Measurements from ENCODE around the gene GBF1.
A peak's percentile ranks its signal among the peaks of the same experiment; 100 is the strongest.

Gene GBF1

DNA sequence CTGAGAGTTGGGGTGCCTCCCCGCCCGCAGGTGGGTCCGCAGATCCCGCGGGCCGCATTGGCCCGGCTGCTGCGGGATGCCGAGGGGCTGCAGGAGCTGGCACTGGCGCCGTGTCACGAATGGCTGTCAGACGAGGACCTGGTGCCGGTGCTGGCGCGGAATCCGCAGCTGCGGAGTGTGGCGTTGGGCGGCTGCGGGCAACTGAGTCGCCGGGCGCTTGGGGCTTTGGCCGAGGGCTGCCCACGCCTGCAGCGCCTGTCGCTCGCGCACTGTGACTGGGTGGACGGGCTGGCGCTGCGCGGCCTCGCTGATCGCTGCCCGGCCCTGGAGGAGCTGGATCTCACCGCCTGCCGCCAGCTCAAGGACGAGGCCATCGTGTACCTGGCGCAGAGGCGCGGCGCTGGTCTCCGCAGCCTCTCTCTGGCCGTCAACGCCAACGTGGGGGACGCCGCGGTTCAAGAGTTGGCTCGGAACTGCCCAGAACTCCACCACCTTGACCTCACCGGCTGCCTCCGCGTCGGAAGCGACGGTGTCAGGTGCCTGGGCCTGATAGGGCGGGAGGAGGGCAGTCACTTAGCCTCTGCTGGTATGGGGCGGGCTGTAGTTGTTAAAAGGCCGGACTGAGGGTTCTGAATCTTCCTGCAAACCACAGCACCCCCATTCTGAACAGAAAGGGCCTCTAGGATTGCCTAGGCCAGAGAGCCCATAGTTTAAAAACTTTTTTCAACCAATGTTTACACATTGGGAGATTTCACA, 176.6 kb downstream of the GBF1 start:
- H3K36me3 ChIP-seq (ENCODE audit: insufficient read depth, low read length) = no peaks in the 10 kb centered on the region
- peak overlapping the region; percentile 8; the same call in 1 of the 2 replicates for H3K27ac ChIP-seq (ENCODE audit: low read depth, low read length)
- peaks cover 14% of the 10 kb centered on the region for H3K4me1 ChIP-seq (ENCODE audit: control insufficient read depth, insufficient read depth, low read length, unreplicated experiment)
- peak overlapping the region; percentile 81 for H3K4me3 ChIP-seq (ENCODE audit: low read depth, low read length)
- no peaks in the 10 kb centered on the region for H3K79me2 ChIP-seq (ENCODE audit: control insufficient read depth, insufficient read depth, low read length, unreplicated experiment)
- peaks cover 19% of the 10 kb centered on the region for H3K27me3 ChIP-seq (ENCODE audit: insufficient read depth, low read length)
- H2AFZ ChIP-seq (ENCODE audit: low read length, unreplicated experiment) = peak overlapping the region; percentile 85

DNA sequence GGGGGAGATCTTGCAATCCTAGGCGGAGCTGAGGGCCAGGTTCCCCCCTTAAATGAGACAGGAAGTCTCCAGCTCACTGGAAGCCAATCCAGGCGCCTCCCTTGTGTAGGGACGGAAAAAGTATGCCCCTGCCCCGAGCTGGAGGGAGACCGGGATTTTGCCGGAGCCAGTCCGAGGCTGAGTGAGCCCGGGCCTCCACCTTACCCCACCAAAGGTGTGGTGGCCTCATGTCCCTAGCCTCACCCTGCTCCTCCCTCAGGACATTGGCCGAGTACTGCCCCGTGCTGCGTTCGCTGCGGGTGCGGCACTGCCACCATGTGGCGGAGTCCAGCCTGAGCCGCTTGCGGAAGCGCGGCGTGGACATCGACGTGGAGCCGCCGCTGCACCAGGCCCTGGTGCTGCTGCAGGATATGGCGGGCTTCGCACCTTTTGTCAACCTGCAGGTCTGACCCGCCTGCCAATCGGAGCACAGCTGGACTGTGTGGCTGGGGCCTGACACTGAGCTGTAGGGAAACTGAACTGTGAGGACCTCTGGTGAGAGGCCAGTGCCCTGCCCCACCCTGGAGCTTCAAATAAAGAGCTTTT, 177.3 kb downstream of the GBF1 start:
- Histone ChIP-seq H3K27me3 (ENCODE audit: insufficient read depth, low read length) (peaks cover 15% of the 10 kb centered on the region), H2AFZ (ENCODE audit: low read length, unreplicated experiment) (no peak overlapping the region), H3K36me3 (ENCODE audit: insufficient read depth, low read length) (no peaks in the 10 kb centered on the region), H3K79me2 (ENCODE audit: control insufficient read depth, insufficient read depth, low read length, unreplicated experiment) (no peaks in the 10 kb centered on the region), H3K27ac (ENCODE audit: low read depth, low read length) (peak overlapping the region; percentile 8; the same call in 1 of the 2 replicates), H3K4me1 (ENCODE audit: control insufficient read depth, insufficient read depth, low read length, unreplicated experiment) (peaks cover 14% of the 10 kb centered on the region), H3K4me3 (ENCODE audit: low read depth, low read length) (peak overlapping the region; percentile 81)

DNA sequence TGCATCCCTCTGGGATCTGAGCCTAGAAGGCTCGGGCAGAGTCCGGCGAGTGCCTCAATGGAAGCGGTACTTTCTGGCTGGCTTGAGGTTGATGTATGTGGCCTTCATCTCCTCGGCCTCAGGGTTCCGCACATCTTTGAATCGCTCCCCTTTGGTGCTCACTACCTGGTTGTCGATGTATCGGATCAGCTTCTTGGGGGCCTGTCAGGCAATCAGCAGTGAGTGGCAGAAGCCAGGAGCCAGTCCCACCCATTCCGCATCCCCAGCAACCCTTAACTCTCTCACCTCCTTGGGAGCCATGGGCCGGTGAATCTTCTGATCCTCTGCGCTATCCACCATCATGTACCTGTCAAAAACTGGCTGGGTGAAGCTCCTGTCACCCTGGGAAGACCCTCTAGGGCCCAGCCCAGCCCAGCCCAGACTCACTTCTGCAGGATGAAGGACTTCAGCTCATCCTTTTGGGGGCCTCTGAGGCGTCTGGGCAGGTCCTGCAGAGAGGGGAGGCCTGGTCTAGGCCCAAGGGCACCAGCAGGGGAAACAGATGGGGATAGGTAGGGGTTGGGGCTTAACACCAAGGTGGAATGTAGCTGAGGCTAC, 178.1 kb downstream of the GBF1 start:
- Histone ChIP-seq H3K4me1 (ENCODE audit: control insufficient read depth, insufficient read depth, low read length, unreplicated experiment) (peaks cover 14% of the 10 kb centered on the region), H3K27me3 (ENCODE audit: insufficient read depth, low read length) (peaks cover 7% of the 10 kb centered on the region; the same call in 1 of the 2 replicates), H3K36me3 (ENCODE audit: insufficient read depth, low read length) (no peaks in the 10 kb centered on the region), H3K4me3 (ENCODE audit: low read depth, low read length) (no peak overlapping the region), H2AFZ (ENCODE audit: low read length, unreplicated experiment) (no peak overlapping the region), H3K27ac (ENCODE audit: low read depth, low read length) (no peak overlapping the region), H3K79me2 (ENCODE audit: control insufficient read depth, insufficient read depth, low read length, unreplicated experiment) (no peaks in the 10 kb centered on the region)

DNA sequence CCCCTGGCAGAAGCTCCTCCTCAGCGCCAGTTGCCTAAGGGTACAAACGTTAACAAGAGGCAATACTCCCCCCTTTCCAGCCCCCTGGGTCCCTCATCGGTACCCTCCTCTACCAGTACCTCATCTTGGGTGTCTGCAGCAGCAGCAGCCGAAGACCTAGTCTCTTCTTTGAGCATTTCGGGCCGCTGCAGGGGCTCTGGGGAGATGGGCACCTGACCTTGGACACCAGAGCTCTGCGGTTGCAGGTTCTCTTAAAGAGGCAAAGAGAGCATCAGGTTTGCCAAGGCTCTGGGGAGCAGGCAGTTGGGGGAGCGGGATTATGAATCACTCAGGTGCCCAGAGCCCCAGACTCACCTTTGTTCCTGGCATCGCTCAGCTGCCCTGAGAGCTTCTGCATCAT, 178.8 kb downstream of the GBF1 start:
- Histone ChIP-seq H3K27me3 (ENCODE audit: insufficient read depth, low read length) (peaks cover 3% of the 10 kb centered on the region; the same call in 1 of the 2 replicates), H3K79me2 (ENCODE audit: control insufficient read depth, insufficient read depth, low read length, unreplicated experiment) (no peaks in the 10 kb centered on the region), H3K36me3 (ENCODE audit: insufficient read depth, low read length) (no peaks in the 10 kb centered on the region), H3K27ac (ENCODE audit: low read depth, low read length) (no peak overlapping the region), H3K4me3 (ENCODE audit: low read depth, low read length) (no peak overlapping the region), H2AFZ (ENCODE audit: low read length, unreplicated experiment) (no peak overlapping the region), H3K4me1 (ENCODE audit: control insufficient read depth, insufficient read depth, low read length, unreplicated experiment) (peaks cover 12% of the 10 kb centered on the region)

DNA sequence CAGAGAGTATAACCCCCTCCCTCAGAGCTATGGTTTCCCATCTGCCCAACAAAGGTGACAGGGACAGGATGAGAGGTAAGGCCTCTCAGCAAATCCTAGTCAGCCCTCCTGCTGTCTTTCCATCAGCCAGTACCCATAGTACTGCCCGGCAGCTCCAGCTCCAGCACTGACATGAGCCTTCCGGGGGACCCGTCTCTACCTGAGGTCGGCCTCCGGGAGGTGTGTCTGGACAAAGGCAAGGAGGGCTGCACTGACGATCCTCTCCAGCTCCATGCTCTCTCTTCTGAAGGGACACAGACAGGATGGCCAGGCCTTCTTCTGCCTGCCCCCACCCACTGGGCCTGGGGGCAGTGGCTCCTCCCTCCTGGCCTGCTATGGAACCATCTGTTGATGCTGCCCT, 179.6 kb downstream of the GBF1 start:
- H3K27me3 ChIP-seq (ENCODE audit: insufficient read depth, low read length) = no peaks in the 10 kb centered on the region
- H3K36me3 ChIP-seq (ENCODE audit: insufficient read depth, low read length) = no peaks in the 10 kb centered on the region
- no peak overlapping the region for H2AFZ ChIP-seq (ENCODE audit: low read length, unreplicated experiment)
- H3K79me2 ChIP-seq (ENCODE audit: control insufficient read depth, insufficient read depth, low read length, unreplicated experiment) = no peaks in the 10 kb centered on the region
- H3K27ac ChIP-seq (ENCODE audit: low read depth, low read length) = no peak overlapping the region
- H3K4me3 ChIP-seq (ENCODE audit: low read depth, low read length) = no peak overlapping the region
- peaks cover 8% of the 10 kb centered on the region for H3K4me1 ChIP-seq (ENCODE audit: control insufficient read depth, insufficient read depth, low read length, unreplicated experiment)

DNA sequence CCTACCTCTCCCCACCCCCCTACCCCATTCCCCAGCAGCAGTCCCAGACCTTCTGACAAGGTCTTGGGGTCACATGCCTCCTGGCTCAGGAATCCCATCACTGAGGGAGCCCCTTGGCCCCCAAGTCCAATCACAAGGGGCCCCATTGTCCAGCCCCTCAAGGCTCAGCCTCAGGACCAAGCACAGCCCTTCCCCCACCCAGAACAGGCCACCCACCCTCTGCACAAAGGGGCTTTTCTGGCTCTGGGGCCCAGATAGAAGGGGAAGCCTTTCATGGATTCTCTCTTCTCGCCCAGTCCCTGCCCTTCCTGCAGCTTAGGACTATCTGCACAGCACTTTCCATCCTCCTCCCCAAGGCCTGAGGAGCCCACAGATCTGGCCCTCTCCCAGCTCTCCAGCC, 180.1 kb downstream of the GBF1 start:
- Histone ChIP-seq H3K4me1 (ENCODE audit: control insufficient read depth, insufficient read depth, low read length, unreplicated experiment) (peaks cover 4% of the 10 kb centered on the region), H3K36me3 (ENCODE audit: insufficient read depth, low read length) (no peaks in the 10 kb centered on the region), H3K27ac (ENCODE audit: low read depth, low read length) (no peak overlapping the region), H3K4me3 (ENCODE audit: low read depth, low read length) (no peak overlapping the region), H2AFZ (ENCODE audit: low read length, unreplicated experiment) (no peak overlapping the region), H3K27me3 (ENCODE audit: insufficient read depth, low read length) (no peaks in the 10 kb centered on the region), H3K79me2 (ENCODE audit: control insufficient read depth, insufficient read depth, low read length, unreplicated experiment) (peaks cover 2% of the 10 kb centered on the region)

DNA sequence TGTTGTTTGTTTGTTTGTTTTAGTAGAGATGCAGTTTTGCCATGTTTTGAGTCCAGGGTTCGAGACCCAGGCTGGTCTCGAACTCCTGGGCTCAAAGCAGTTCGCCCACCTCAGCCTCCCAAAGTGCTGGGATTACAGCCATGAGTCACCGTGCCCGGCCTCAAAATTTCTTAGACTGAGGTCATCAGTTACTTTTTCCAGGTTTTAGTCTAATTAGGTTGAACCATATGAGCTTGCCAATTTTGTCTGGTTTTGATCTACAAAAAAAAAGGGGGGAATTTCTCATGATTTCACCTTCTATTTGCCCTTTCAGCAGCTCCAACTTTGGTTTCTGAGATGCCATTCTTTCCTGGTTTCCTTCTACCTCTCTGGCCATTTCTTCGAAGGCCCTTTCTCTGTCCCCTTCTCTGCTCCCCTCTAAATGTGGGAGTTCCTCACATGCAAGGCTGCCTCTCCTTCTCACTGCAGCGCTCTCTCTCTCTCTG, 181.5 kb downstream of the GBF1 start:
- Histone ChIP-seq H3K27me3 (ENCODE audit: insufficient read depth, low read length) (no peaks in the 10 kb centered on the region), H3K79me2 (ENCODE audit: control insufficient read depth, insufficient read depth, low read length, unreplicated experiment) (peaks cover 12% of the 10 kb centered on the region), H3K4me1 (ENCODE audit: control insufficient read depth, insufficient read depth, low read length, unreplicated experiment) (peaks cover 8% of the 10 kb centered on the region), H3K27ac (ENCODE audit: low read depth, low read length) (no peak overlapping the region), H3K36me3 (ENCODE audit: insufficient read depth, low read length) (no peaks in the 10 kb centered on the region), H3K4me3 (ENCODE audit: low read depth, low read length) (no peak overlapping the region), H2AFZ (ENCODE audit: low read length, unreplicated experiment) (no peak overlapping the region)

DNA sequence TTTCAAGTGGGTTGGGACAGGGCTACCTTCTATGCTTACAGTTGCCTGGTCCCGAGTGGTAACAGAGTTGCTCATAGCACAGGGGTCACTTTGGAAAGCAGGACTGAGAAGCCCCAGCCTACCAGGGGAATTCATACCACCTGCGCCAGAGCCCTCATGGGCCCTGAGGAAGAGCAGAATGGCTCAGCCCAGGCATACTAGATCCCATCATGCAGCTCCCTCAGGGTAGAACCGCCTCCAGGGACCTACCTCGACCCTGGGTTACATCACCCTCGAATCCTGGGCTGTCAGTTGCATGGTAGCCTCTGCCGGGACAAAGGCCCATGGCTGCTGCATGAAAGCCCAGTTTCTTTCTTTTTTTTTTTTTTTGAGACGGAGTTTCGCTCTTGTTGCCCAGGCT, 184.1 kb downstream of the GBF1 start:
- Histone ChIP-seq H3K4me3 (ENCODE audit: low read depth, low read length) (no peak overlapping the region), H2AFZ (ENCODE audit: low read length, unreplicated experiment) (no peak overlapping the region), H3K79me2 (ENCODE audit: control insufficient read depth, insufficient read depth, low read length, unreplicated experiment) (peaks cover 18% of the 10 kb centered on the region), H3K36me3 (ENCODE audit: insufficient read depth, low read length) (no peaks in the 10 kb centered on the region), H3K27me3 (ENCODE audit: insufficient read depth, low read length) (no peaks in the 10 kb centered on the region), H3K4me1 (ENCODE audit: control insufficient read depth, insufficient read depth, low read length, unreplicated experiment) (peaks cover 6% of the 10 kb centered on the region), H3K27ac (ENCODE audit: low read depth, low read length) (no peak overlapping the region)

DNA sequence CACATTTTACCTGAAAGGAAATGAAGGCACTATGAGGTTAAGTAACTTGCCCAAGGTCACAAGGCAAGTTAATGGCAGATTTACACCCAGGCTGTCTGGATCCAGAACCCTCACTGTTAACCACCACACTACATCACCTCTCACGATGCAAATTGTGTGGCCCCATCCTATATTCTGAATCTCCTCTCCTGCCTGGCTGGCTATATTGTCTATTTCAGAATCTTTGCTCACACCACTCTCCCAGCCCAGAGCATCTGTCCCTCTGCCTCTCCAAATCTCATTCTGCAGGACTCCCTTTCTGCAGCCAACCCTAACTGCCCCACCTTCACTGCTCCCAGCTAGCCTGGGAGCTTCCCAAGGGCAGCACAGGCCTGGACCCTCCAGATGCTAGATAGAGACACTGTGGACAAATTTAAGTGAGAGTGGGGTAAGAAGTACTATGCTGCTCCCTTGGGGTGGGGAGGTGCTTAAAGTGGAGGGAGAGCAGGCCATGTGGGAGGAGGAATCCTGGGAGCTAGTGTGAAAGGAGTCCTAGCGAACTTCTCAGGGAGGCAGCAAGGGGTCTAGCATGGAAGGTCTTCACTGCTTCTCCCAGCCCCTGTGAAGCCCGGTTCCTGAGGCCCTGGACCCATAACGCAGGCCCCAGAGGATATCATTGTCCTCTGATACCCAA, 186.3 kb downstream of the GBF1 start:
- no peaks in the 10 kb centered on the region for H3K27me3 ChIP-seq (ENCODE audit: insufficient read depth, low read length)
- H3K27ac ChIP-seq (ENCODE audit: low read depth, low read length) = peak overlapping the region; percentile 48; the same call in 1 of the 2 replicates
- H3K4me1 ChIP-seq (ENCODE audit: control insufficient read depth, insufficient read depth, low read length, unreplicated experiment) = peaks cover 16% of the 10 kb centered on the region
- H2AFZ ChIP-seq (ENCODE audit: low read length, unreplicated experiment) = peak overlapping the region; percentile 44
- H3K79me2 ChIP-seq (ENCODE audit: control insufficient read depth, insufficient read depth, low read length, unreplicated experiment) = peaks cover 25% of the 10 kb centered on the region
- peak overlapping the region; percentile 85 for H3K4me3 ChIP-seq (ENCODE audit: low read depth, low read length)
- no peaks in the 10 kb centered on the region for H3K36me3 ChIP-seq (ENCODE audit: insufficient read depth, low read length)
